Smooth muscle cell (in vitro differentiated cells): ENCODE data around the gene ZNF132. TPM values are rescaled to one million over a fixed set of nuclear protein-coding genes. Genes with fewer than 3 reads are reported as not detected.
"Not testable (repeated sequence)": the region's sequence is repeated elsewhere in the genome, so short reads cannot be mapped to it uniquely, and the experiment has no call there.

Source experiments
- DNase-seq: peaks from one replicate; lab custom pipeline; 2025; ENCODE audit not compliant: unreplicated experiment; lab: John Stamatoyannopoulos, UW
- H2AFZ ChIP-seq: fragments of 200-600 bp; sonication (generic); 2 replicates; pipeline ENCODE4 v1.6.0; 2016; ENCODE audit warnings: antibody characterized with exemption, low read depth, mild to moderate bottlenecking
- H3F3A ChIP-seq: fragments of 200-600 bp; sonication (generic); 2 replicates; pipeline ENCODE4 v1.6.0; 2017; ENCODE audit warnings: antibody characterized with exemption, low read depth
- H3K27ac ChIP-seq: fragments of 200-600 bp; sonication (generic); 2 replicates; pipeline ENCODE4 v1.5.1; 2016; ENCODE audit warnings: low read depth, mild to moderate bottlenecking
- H3K27me3 ChIP-seq: fragments of 200-600 bp; sonication (generic); 2 replicates; pipeline ENCODE4 v1.6.1; 2016; ENCODE audit warnings: low read depth, mild to moderate bottlenecking
- H3K36me3 ChIP-seq: fragments of 200-600 bp; sonication (generic); 2 replicates; pipeline ENCODE4 v1.5.1; 2016; ENCODE audit warnings: low read depth
- H3K4me1 ChIP-seq: fragments of 200-600 bp; sonication (generic); 2 replicates; pipeline ENCODE4 v1.5.1; 2016; ENCODE audit warnings: low read depth
- H3K4me2 ChIP-seq: fragments of 200-600 bp; sonication (generic); 2 replicates; pipeline ENCODE4 v1.6.0; 2016; ENCODE audit warnings: mild to moderate bottlenecking
- H3K4me3 ChIP-seq: fragments of 200-600 bp; sonication (generic); 2 replicates; pipeline ENCODE4 v1.5.1; 2016; ENCODE audit warnings: mild to moderate bottlenecking
- H3K79me2 ChIP-seq: fragments of 200-600 bp; sonication (generic); 2 replicates; pipeline ENCODE4 v1.6.0; 2016; ENCODE audit warnings: low read depth, mild to moderate bottlenecking
- H3K9ac ChIP-seq: fragments of 200-600 bp; sonication (generic); 2 replicates; pipeline ENCODE4 v1.6.0; 2016; ENCODE audit warnings: low read depth
- H3K9me3 ChIP-seq: fragments of 200-600 bp; sonication (generic); replicated peaks from 2 replicates; pipeline ENCODE4 v1.5.1; 2016; ENCODE audit warnings: low read depth
- H4K20me1 ChIP-seq: fragments of 200-600 bp; sonication (generic); 2 replicates; pipeline ENCODE4 v1.6.0; 2016; ENCODE audit warnings: low read depth
- WGBS: methylation state at CpG from one replicate; pipeline ENCODE4 v1.1.7; 2016; ENCODE audit warnings: low lambda C conversion rate; 5-methylcytosine and 5-hydroxymethylcytosine counted together
- polyA plus RNA-seq: library from polyadenylated mRNA; unstranded; fragments of >200 nt; fragmentation: Nextera tagmentation; extraction: Ambion mirVana; gene quantifications from 2 replicates; pipeline ENCODE4 v1.2.1, GENCODE V29; 2016
- total RNA-seq: library from RNA; depleted of rRNA; stranded (reverse); fragments of >200 nt; gene quantifications from 2 replicates; pipeline ENCODE4 v1.2.3, GENCODE V29; 2014
- TF ChIP-seq, protein P1 (sequence below): fragments of 200-600 bp; sonication (generic); IDR thresholded peaks from 2 replicates; pipeline ENCODE4 v1.5.1; 2017; ENCODE audit warnings: borderline replicate concordance, mild to moderate bottlenecking, antibody characterized with exemption; ENCODE audit not compliant: insufficient read depth, poor library complexity, severe bottlenecking

ZNF132 gene
- total and polyA plus RNA-seq, 2 experiments from 2014 or later, result 0.40 to 2.3 TPM

DNA sequence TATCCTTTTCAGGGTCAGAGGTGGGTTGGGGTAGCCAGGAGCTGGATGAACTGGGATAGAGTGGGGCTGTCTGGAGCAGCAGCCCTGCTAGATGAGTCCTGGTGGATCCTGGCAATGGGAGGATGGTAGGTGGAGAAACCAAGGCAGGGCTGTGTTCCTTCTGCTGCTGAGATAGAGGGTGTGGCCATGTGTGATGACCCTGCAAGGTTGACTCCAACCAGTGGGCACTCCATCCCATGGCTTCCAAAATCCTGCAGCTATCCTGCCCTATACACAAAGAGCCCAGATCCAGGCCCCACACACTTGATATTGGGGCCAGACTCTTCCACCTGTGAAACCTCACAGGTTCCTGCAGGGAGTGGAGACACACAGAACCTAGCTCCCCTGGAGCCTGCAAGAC, 33.8 kb upstream of the ZNF132 start:
- no peak overlapping the region for H3K4me3 ChIP-seq
- no peaks in the 10 kb centered on the region for H3K79me2 ChIP-seq
- peaks cover 6% of the 10 kb centered on the region for H3F3A ChIP-seq
- no peaks in the 10 kb centered on the region for H3K9me3 ChIP-seq
- H3K4me1 ChIP-seq, result peaks cover 16% of the 10 kb centered on the region
- TF ChIP-seq, protein P1, sequence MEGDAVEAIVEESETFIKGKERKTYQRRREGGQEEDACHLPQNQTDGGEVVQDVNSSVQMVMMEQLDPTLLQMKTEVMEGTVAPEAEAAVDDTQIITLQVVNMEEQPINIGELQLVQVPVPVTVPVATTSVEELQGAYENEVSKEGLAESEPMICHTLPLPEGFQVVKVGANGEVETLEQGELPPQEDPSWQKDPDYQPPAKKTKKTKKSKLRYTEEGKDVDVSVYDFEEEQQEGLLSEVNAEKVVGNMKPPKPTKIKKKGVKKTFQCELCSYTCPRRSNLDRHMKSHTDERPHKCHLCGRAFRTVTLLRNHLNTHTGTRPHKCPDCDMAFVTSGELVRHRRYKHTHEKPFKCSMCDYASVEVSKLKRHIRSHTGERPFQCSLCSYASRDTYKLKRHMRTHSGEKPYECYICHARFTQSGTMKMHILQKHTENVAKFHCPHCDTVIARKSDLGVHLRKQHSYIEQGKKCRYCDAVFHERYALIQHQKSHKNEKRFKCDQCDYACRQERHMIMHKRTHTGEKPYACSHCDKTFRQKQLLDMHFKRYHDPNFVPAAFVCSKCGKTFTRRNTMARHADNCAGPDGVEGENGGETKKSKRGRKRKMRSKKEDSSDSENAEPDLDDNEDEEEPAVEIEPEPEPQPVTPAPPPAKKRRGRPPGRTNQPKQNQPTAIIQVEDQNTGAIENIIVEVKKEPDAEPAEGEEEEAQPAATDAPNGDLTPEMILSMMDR, result no peak
- no peak overlapping the region for H2AFZ ChIP-seq
- no peak overlapping the region for H3K9ac ChIP-seq
- no peaks in the 10 kb centered on the region for H3K27me3 ChIP-seq
- no peak overlapping the region for H3K27ac ChIP-seq
- peaks cover 15% of the 10 kb centered on the region for H4K20me1 ChIP-seq
- no peaks in the 10 kb centered on the region for H3K36me3 ChIP-seq
- DNase-seq, result no peak
- H3K4me2 ChIP-seq, result no peak overlapping the region

DNA sequence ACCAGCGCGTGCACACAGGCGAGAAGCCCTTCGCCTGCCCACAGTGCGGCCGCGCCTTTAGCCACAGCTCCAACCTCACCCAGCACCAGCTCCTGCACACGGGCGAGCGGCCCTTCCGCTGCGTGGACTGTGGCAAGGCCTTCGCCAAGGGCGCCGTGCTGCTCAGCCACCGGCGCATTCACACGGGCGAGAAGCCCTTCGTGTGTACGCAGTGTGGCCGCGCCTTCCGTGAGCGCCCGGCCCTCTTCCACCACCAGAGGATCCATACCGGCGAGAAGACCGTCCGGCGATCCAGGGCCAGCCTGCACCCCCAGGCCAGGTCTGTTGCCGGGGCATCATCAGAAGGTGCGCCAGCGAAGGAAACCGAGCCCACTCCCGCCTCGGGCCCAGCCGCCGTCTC, 31.8 kb upstream of the ZNF132 start:
- Histone ChIP-seq H3K36me3 (no peaks in the 10 kb centered on the region), H3F3A (peaks cover 6% of the 10 kb centered on the region), H3K27me3 (no peaks in the 10 kb centered on the region), H2AFZ (no peak overlapping the region), H3K4me2 (no peak overlapping the region), H3K4me3 (no peak overlapping the region), H3K27ac (no peak overlapping the region), H3K9me3 (no peaks in the 10 kb centered on the region), H3K79me2 (peaks cover 12% of the 10 kb centered on the region), H3K4me1 (peaks cover 12% of the 10 kb centered on the region), H3K9ac (no peak overlapping the region), H4K20me1 (peaks cover 23% of the 10 kb centered on the region)
- DNase-seq, result no peak
- TF ChIP-seq, protein P1, result no peak
- 98% methylated on average over 39 of the region's 39 CpGs for WGBS

DNA sequence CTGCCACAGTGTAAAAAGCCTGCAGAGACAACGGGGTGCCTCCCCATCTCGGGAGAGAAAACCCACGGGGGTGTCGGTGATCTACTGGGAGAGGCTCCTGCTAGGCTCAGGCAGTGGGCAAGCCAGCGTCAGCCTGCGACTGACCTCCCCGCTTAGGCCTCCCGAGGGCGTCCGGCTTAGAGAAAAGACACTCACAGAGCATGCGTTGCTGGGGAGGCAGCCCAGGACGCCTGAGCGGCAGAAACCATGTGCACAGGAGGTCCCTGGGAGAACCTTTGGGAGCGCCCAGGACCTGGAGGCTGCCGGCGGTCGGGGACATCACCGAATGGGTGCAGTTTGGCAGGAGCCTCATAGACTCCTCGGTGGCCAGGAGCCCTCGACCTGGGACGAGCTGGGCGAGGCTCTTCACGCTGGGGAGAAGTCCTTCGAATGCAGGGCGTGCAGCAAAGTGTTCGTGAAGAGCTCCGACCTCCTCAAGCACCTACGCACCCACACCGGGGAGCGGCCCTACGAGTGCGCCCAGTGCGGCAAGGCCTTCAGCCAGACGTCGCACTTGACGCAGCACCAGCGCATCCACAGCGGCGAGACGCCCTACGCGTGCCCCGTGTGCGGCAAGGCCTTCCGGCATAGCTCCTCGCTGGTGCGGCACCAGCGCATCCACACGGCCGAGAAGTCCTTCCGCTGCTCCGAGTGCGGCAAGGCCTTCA, 31.0 kb upstream of the ZNF132 start:
- Histone ChIP-seq H4K20me1 (peaks cover 23% of the 10 kb centered on the region), H3K79me2 (peaks cover 12% of the 10 kb centered on the region)
- not testable (repeated sequence) for H3K4me2 ChIP-seq, H3K36me3 ChIP-seq, H3K9me3 ChIP-seq, H3K4me3 ChIP-seq, H3K27me3 ChIP-seq, H3K4me1 ChIP-seq, H2AFZ ChIP-seq, H3K27ac ChIP-seq, DNase-seq, H3F3A ChIP-seq, H3K9ac ChIP-seq
- 97% methylated on average over 23 of the region's 53 CpGs for WGBS

DNA sequence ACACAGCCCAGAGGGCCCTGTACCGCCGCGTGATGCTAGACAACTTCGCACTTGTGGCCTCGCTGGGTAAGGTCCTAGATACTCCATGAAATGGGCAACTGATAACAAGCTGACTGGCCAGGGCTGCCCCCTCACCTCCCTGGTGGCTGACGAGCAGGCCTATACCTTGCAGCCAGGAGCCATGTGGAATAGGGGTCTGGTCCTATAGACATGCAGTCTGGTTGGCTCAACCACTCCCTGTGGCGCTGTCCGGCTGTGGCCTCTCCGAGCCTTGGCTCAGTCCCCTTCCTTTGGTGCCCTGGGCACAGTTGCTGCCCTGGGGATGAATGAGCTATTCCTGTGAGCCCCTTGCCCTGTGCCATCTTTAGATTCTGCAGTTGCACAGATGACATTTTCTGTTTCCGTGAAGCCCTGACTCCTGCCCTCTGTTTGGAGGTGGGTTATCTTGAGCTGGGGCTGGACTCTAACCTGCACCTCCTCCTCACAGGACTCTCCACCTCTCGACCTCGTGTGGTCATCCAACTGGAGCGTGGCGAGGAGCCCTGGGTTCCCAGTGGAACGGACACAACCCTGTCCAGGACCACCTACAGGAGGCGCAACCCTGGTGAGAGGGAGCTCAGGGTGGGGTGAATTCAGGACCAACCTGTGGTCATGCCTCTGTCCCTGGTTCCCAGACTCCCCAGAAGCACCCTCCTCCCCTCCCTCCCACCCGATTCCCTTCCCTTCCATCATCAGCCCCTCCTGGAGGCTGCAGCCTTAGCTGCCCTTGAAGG, 29.5 kb upstream of the ZNF132 start:
- WGBS, result 96% methylated on average over 16 of the region's 17 CpGs
- Histone ChIP-seq H3K27me3 (no peaks in the 10 kb centered on the region), H3K9ac (no peak overlapping the region), H2AFZ (no peak overlapping the region), H3K79me2 (peaks cover 12% of the 10 kb centered on the region), H3K4me1 (no peaks in the 10 kb centered on the region), H3K4me3 (no peak overlapping the region), H3K27ac (no peak overlapping the region), H3K4me2 (no peak overlapping the region), H3K36me3 (no peaks in the 10 kb centered on the region), H3F3A (no peaks in the 10 kb centered on the region), H3K9me3 (no peaks in the 10 kb centered on the region), H4K20me1 (peaks cover 23% of the 10 kb centered on the region)
- TF ChIP-seq, protein P1, result no peak
- no peak for DNase-seq
